Mononuclear cell (primary cell): ENCODE results near the gene GAB2. TPM values are rescaled to one million over a fixed set of nuclear protein-coding genes. Genes with fewer than 3 reads are reported as not detected.
"Not testable (repeated sequence)": the region's sequence is repeated elsewhere in the genome, so short reads cannot be mapped to it uniquely, and the experiment has no call there.

Source experiments
- H3K27me3 ChIP-seq: 2 replicates; pipeline ENCODE4 v1.6.0; 2011; ENCODE audit warnings: low read length, control low read depth; ENCODE audit not compliant: insufficient read depth
- H3K4me1 ChIP-seq: 2 replicates; pipeline ENCODE4 v1.5.1; 2011; ENCODE audit warnings: mild to moderate bottlenecking, low read length, control low read depth; ENCODE audit not compliant: insufficient read depth
- H3K4me3 ChIP-seq: 2 replicates; pipeline ENCODE4 v1.5.1; 2011; ENCODE audit warnings: mild to moderate bottlenecking, low read length, moderate library complexity
- H3K9me3 ChIP-seq: 2 replicates; pipeline ENCODE4 v1.5.1; 2011; ENCODE audit warnings: low read depth, mild to moderate bottlenecking, control low read depth, low read length
- total RNA-seq: library from RNA; depleted of rRNA; stranded (reverse); fragments of >200 nt; gene quantifications from one replicate; pipeline ENCODE4 v1.2.3, GENCODE V29; 2012

Gene GAB2
- total RNA-seq, 1 donor = 61.9 TPM

GRCh38 chr11:78248903-78249302 is 168.7 kb downstream of the GAB2 start:
- Histone ChIP-seq H3K4me3 (no peak overlapping the region), H3K27me3 (no peaks in the 10 kb centered on the region), H3K9me3 (no peaks in the 10 kb centered on the region), H3K4me1 (peaks cover 8% of the 10 kb centered on the region)

- Histone ChIP-seq H3K27me3 (no peaks in the 10 kb centered on the region), H3K9me3 (no peaks in the 10 kb centered on the region), H3K4me3 (no peak overlapping the region), H3K4me1 (peaks cover 8% of the 10 kb centered on the region)
Measured at GRCh38 chr11:78248191-78248590, 169.4 kb downstream of the GAB2 start.

GRCh38 chr11:78244546-78245255 is 172.9 kb downstream of the GAB2 start:
- Histone ChIP-seq H3K4me3 (no peak overlapping the region), H3K9me3 (peaks cover 9% of the 10 kb centered on the region), H3K4me1 (peaks cover 8% of the 10 kb centered on the region)

GRCh38 chr11:78244080-78244479 is 173.5 kb downstream of the GAB2 start:
- H3K9me3 ChIP-seq = peaks cover 9% of the 10 kb centered on the region
- H3K27me3 ChIP-seq = no peaks in the 10 kb centered on the region
- H3K4me1 ChIP-seq = peaks cover 8% of the 10 kb centered on the region
- H3K4me3 ChIP-seq = no peak overlapping the region

More at GRCh38 chr11:78244546-78245255, 172.9 kb downstream of the GAB2 start:
- H3K27me3 ChIP-seq = no peaks in the 10 kb centered on the region

- Histone ChIP-seq H3K4me1 (peaks cover 8% of the 10 kb centered on the region), H3K9me3 (peaks cover 9% of the 10 kb centered on the region), H3K27me3 (no peaks in the 10 kb centered on the region), H3K4me3 (no peak overlapping the region)
Measured at GRCh38 chr11:78241475-78241874, 176.1 kb downstream of the GAB2 start.

- peaks cover 8% of the 10 kb centered on the region for H3K4me1 ChIP-seq
- H3K9me3 ChIP-seq = peaks cover 9% of the 10 kb centered on the region
- no peaks in the 10 kb centered on the region for H3K27me3 ChIP-seq
- no peak overlapping the region for H3K4me3 ChIP-seq
Measured at GRCh38 chr11:78239781-78240180, 177.8 kb downstream of the GAB2 start.

- H3K27me3 ChIP-seq = no peaks in the 10 kb centered on the region
- H3K9me3 ChIP-seq = peaks cover 9% of the 10 kb centered on the region
- no peak overlapping the region for H3K4me3 ChIP-seq
- H3K4me1 ChIP-seq = no peaks in the 10 kb centered on the region
Measured at GRCh38 chr11:78237293-78238046, 180.2 kb downstream of the GAB2 start.

- H3K4me3 ChIP-seq = no peak overlapping the region
- H3K4me1 ChIP-seq = peaks cover 10% of the 10 kb centered on the region
- H3K9me3 ChIP-seq = no peaks in the 10 kb centered on the region
- H3K27me3 ChIP-seq = no peaks in the 10 kb centered on the region
Measured at GRCh38 chr11:78234006-78234405, 183.6 kb downstream of the GAB2 start.

- peaks cover 17% of the 10 kb centered on the region for H3K4me1 ChIP-seq
- not testable (repeated sequence) for H3K9me3 ChIP-seq, H3K4me3 ChIP-seq, H3K27me3 ChIP-seq
Measured at GRCh38 chr11:78233046-78233445, 184.6 kb downstream of the GAB2 start.

GRCh38 chr11:78231962-78232501 is 185.6 kb downstream of the GAB2 start:
- Histone ChIP-seq H3K4me3 (no peak overlapping the region), H3K9me3 (no peaks in the 10 kb centered on the region), H3K27me3 (no peaks in the 10 kb centered on the region), H3K4me1 (peaks cover 21% of the 10 kb centered on the region)

GRCh38 chr11:78230161-78230877 is 187.3 kb downstream of the GAB2 start:
- H3K4me3 ChIP-seq = no peak overlapping the region
- no peaks in the 10 kb centered on the region for H3K9me3 ChIP-seq
- peaks cover 21% of the 10 kb centered on the region for H3K4me1 ChIP-seq
- no peaks in the 10 kb centered on the region for H3K27me3 ChIP-seq

- no peaks in the 10 kb centered on the region for H3K9me3 ChIP-seq
- H3K27me3 ChIP-seq = no peaks in the 10 kb centered on the region
- H3K4me3 ChIP-seq = no peak overlapping the region
- H3K4me1 ChIP-seq = peaks cover 21% of the 10 kb centered on the region
Measured at GRCh38 chr11:78229106-78229505, 188.5 kb downstream of the GAB2 start.

- H3K27me3 ChIP-seq = no peaks in the 10 kb centered on the region
- peaks cover 21% of the 10 kb centered on the region for H3K4me1 ChIP-seq
- H3K9me3 ChIP-seq = no peaks in the 10 kb centered on the region
- no peak overlapping the region for H3K4me3 ChIP-seq
Measured at GRCh38 chr11:78228467-78228866, 189.2 kb downstream of the GAB2 start.

GRCh38 chr11:78227921-78228320 is 189.7 kb downstream of the GAB2 start:
- no peaks in the 10 kb centered on the region for H3K9me3 ChIP-seq
- H3K4me1 ChIP-seq = peaks cover 21% of the 10 kb centered on the region
- H3K4me3 ChIP-seq = no peak overlapping the region
- H3K27me3 ChIP-seq = no peaks in the 10 kb centered on the region
